H1 (cell line): Measurements from ENCODE around the gene IQCK. TPM values are rescaled to one million over a fixed set of nuclear protein-coding genes. Genes with fewer than 3 reads are reported as not detected.

ENCODE experiments used
- CBX8 ChIP-seq: fragments of 300-800, 300-1000 bp; sonication (generic); IDR thresholded peaks from 2 replicates; pipeline ENCODE4 v1.7.1; 2016; ENCODE audit warnings: low read depth, low read length, borderline replicate concordance
- CTBP2 ChIP-seq: IDR thresholded peaks from 2 replicates; pipeline ENCODE4 v1.7.0; 2011; ENCODE audit warnings: borderline replicate concordance, mild to moderate bottlenecking, moderate library complexity, mixed read lengths, low read length; ENCODE audit not compliant: insufficient read depth, insufficient read length
- polyA plus RNA-seq, 7 experiments: library from polyadenylated mRNA; depleted of rRNA in 3 of 7; stranded (reverse) in 5 of 7; unstranded in 2 of 7; fragments of >200 nt in 5 of 7; fragments of 200-250 nt in 2 of 7; gene quantifications; 1 replicate in 5 of 7; 2 replicates in 1 of 7; 4 replicates in 1 of 7; pipeline versions ENCODE4 v1.2.1 to v1.2.3, GENCODE V29; 2011 to 2013; ENCODE audit warnings: missing spikeins in 2 of 7, mixed read lengths in 2 of 7
- total RNA-seq: library from RNA; stranded (reverse); fragmentation: NEBNext Ultra II Directional; extraction: Animal tissue kit (Norgen Biotek cat#: 25700); gene quantifications from 2 replicates; pipeline ENCODE4 v1.2.1, GENCODE V29; 2021

The IQCK gene
- total and polyA plus RNA-seq, 2 of the 8 experiments (the other 6 are each of a cell fraction or from before 2014, with no cell fraction given), result 6.2 to 9.3 TPM

DNA sequence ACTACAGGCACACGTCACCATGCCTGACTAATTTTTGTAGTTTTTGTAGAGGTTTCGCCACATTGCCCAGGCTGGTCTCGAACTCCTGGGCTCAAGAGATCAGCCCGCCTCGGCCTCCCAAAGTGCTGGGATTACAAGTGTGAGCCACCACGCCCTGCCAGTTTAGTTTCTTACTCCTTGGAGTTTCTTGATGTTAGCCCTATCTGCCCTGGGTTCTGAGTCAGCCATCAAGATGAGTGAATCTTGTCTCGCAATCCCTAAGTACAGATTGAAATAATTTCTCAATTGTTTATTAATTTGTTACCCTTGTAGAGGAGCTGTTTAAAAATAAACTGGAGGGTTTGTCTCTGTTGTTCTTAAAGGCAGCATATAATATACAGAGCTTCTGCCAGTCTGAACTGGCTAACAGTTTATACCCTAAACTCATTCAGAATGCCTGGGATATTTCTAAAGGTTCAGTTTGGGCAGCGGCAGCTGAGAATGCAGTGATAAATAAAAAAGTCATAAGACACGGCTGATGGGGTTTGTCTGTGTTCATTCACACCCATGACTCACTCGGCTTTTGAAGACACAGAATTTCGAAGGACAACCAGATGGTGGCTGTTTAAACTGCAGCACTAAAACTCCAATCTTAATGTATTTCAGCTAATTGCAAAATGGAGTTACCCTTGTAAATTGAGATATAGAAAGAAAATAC, 127.0 kb downstream of the IQCK start (continued):
- TF ChIP-seq CTBP2 (no peak), CBX8 (no peak)
- TF ChIP-seq, all 59 proteins: peak for 0
